ENCODE measurements around the gene CELF1.
"Not testable (repeated sequence)": the region's sequence is repeated elsewhere in the genome, so short reads cannot be mapped to it uniquely, and the experiment has no call there.

The CELF1 gene

DNA sequence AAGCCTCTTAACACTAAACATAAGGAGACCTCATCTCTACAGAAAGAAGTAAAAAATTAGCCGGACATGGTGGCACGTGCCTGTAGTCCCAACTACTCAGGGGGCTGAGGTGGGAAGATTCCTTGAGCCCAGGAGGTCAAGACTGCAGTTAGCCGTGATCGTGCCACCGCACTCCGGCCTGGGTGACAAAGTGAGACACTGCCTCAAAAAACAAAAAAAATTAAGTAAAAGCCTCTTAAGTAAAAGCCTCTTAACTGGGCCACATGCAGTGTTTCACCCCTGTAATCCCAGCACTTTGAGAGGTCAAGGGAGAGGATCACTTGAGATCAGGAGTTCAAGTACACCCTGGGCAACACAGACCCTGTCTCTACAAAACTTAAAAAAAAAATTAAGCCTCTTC is 25.7 kb downstream of the CELF1 start:
- Histone ChIP-seq H3K27me3 (ENCODE audit: insufficient read depth, insufficient read length) (no peaks in the 10 kb centered on the region), H3K9ac (ENCODE audit: insufficient read length, low read depth) (no peak overlapping the region), H3K9me3 (ENCODE audit: insufficient read depth, low read length) (no peaks in the 10 kb centered on the region), H3K4me3 (ENCODE audit: insufficient read length, low read depth) (no peak overlapping the region), H3K36me3 (ENCODE audit: insufficient read depth, insufficient read length, low read length) (peaks cover 24% of the 10 kb centered on the region), H3K4me1 (ENCODE audit: insufficient read depth, insufficient read length) (peaks cover 14% of the 10 kb centered on the region)
- DNase-seq (ENCODE audit: low read depth, low spot score) = no peak
- no peak for TF ChIP-seq YY1 (IDR thresholded peaks at IDR 0.05; ENCODE audit: insufficient read depth, insufficient read length)
- TF ChIP-seq ZNF274 (IDR thresholded peaks at IDR 0.05; ENCODE audit: low read depth, low read length) = no peak

DNA sequence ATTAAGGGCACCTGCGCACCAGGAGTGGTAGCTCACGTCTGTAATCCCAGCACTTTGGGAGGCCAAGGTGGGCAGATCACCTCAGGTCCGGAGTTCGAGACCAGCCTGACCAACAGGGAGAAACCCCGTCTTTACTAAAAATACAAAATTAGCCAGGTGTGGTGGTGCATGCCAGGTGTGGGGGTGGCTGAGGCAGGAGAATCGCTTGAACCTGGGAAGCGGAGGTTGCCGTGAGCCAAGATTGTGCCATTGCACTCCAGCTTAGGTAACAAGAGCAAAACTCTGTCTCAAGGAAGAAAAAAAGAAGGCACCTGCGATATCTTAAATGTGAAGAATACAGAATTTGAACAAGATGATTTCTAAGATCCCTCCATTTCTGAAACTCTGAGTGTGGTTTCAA is 26.9 kb downstream of the CELF1 start:
- peaks cover 14% of the 10 kb centered on the region for H3K4me1 ChIP-seq (ENCODE audit: insufficient read depth, insufficient read length)
- H3K36me3 ChIP-seq (ENCODE audit: insufficient read depth, insufficient read length, low read length) = peaks cover 21% of the 10 kb centered on the region
- DNase-seq (ENCODE audit: low read depth, low spot score); H3K27me3 ChIP-seq (ENCODE audit: insufficient read depth, insufficient read length); H3K4me3 ChIP-seq (ENCODE audit: insufficient read length, low read depth); H3K9ac ChIP-seq (ENCODE audit: insufficient read length, low read depth); H3K9me3 ChIP-seq (ENCODE audit: insufficient read depth, low read length): not testable (repeated sequence)

DNA sequence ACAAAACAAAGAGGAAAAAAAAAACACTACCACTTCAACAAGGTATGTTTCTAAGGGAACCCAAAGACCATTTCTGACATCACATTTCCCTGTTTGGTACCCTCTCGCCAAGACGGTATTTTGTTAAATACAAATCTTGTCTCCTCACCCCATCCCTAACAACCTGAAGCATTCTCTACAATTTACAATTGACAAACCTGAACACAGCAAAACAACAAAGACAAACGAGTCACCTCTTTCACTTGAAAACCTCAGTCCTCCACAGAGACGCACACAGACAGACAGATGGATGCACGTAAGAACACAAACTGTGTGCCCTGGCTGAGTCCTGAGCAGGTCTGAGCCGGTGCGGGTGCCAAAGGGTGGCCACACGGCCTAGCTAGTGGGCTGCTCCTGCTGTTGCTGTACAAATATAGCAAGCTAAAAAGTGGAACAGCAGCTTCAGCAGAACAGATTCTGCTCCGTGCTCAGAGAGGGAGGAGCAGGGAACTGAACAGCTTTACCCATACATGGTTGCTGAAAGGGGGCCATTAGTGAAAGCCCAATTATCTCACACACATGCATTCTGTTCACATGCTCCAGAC is 28.5 kb downstream of the CELF1 start:
- Histone ChIP-seq H3K27me3 (ENCODE audit: insufficient read depth, insufficient read length) (no peaks in the 10 kb centered on the region), H3K4me1 (ENCODE audit: insufficient read depth, insufficient read length) (peaks cover 14% of the 10 kb centered on the region), H3K9ac (ENCODE audit: insufficient read length, low read depth) (no peak overlapping the region), H3K9me3 (ENCODE audit: insufficient read depth, low read length) (no peaks in the 10 kb centered on the region), H3K36me3 (ENCODE audit: insufficient read depth, insufficient read length, low read length) (peaks cover 24% of the 10 kb centered on the region), H3K4me3 (ENCODE audit: insufficient read length, low read depth) (no peak overlapping the region)
- TF ChIP-seq ZNF274 (IDR thresholded peaks at IDR 0.05; ENCODE audit: low read depth, low read length) = no peak
- no peak for TF ChIP-seq YY1 (IDR thresholded peaks at IDR 0.05; ENCODE audit: insufficient read depth, insufficient read length)
- no peak for TF ChIP-seq SUZ12 (IDR thresholded peaks at IDR 0.05; ENCODE audit: extremely low read depth, insufficient read depth, insufficient read length)
- no peak for DNase-seq (ENCODE audit: low read depth, low spot score)

DNA sequence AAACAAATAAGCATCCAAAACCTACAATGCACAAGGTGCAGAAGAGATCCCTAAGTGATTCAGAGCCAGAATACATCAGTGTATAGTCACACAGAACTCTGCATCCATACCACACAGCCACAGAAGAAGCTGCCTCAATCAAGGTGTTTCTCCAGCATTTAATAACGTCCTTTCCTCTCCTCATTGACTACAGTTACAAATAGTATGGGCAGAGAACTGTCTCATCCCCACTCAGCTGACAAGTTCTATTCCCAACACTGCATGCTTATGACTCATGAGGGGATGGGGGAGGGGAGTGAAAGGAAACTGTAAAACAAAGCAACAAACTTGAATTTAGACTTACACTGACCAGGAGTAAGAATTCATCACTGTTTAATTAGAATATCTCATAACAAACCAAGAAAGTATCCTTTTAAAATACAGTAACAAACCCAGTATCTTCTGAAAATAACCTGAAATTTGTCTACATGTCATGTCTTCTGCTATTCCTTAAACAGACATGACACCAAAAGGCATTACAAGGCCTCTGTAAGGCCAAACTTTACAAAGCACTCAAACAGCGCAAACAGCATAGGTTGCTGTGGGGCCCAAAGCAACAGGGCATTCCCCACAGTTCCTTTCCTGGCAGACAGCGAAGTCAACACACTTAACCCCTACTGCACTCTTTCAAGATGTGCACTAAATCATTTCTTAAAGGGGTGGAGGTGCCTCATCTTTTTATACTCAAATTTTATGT is 29.3 kb downstream of the CELF1 start:
- H3K4me1 ChIP-seq (ENCODE audit: insufficient read depth, insufficient read length) = peaks cover 14% of the 10 kb centered on the region
- no peak for TF ChIP-seq SUZ12 (IDR thresholded peaks at IDR 0.05; ENCODE audit: extremely low read depth, insufficient read depth, insufficient read length)
- no peak for TF ChIP-seq ZNF274 (IDR thresholded peaks at IDR 0.05; ENCODE audit: low read depth, low read length)
- no peak for TF ChIP-seq YY1 (IDR thresholded peaks at IDR 0.05; ENCODE audit: insufficient read depth, insufficient read length)
- H3K9ac ChIP-seq (ENCODE audit: insufficient read length, low read depth) = no peak overlapping the region

DNA sequence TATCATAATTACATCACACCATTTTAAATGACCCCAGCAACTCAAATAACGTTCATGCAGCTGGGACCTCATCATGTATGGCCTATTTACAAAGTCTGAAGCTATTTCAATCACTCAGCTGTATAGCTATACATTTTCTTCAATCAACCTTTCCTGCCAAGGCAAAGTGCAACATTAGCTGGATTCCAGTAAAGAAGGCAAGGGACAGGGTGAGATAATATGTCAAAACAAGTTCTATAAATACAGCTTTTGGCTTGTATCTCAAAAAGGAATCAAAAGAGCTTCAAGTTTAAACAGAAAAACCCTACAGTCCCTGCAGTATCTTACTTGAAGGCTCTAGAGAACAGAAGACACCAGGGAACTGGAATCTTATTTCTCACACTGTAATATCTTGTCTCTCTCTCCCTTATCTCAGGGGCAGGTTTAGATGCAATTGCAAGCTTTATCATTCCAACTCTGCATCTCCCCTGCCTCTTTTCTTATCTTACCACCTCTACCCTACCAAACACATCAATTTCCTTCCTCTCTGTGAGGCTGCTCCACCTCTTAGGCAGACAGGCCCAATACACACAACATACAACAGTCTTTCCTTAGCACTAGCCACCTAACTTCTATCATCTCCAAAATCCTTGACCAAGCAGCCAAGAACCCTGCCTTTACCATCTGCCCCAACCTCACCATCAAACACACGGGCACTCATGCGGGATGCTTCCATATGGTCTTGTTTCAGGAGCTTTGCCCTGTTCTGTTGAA is 34.5 kb downstream of the CELF1 start:
- H3K27me3 ChIP-seq (ENCODE audit: insufficient read depth, insufficient read length) = no peaks in the 10 kb centered on the region
- no peaks in the 10 kb centered on the region for H3K9me3 ChIP-seq (ENCODE audit: insufficient read depth, low read length)
- H3K9ac ChIP-seq (ENCODE audit: insufficient read length, low read depth) = no peak overlapping the region
- no peak overlapping the region for H3K4me3 ChIP-seq (ENCODE audit: insufficient read length, low read depth)
- TF ChIP-seq YY1 (IDR thresholded peaks at IDR 0.05; ENCODE audit: insufficient read depth, insufficient read length) = no peak
- TF ChIP-seq SUZ12 (IDR thresholded peaks at IDR 0.05; ENCODE audit: extremely low read depth, insufficient read depth, insufficient read length) = no peak
- H3K36me3 ChIP-seq (ENCODE audit: insufficient read depth, insufficient read length, low read length) = peaks cover 17% of the 10 kb centered on the region
- DNase-seq (ENCODE audit: low read depth, low spot score) = no peak
- H3K4me1 ChIP-seq (ENCODE audit: insufficient read depth, insufficient read length) = peaks cover 9% of the 10 kb centered on the region

More for the DNA sequence above, 29.3 kb downstream of the CELF1 start:
- no peaks in the 10 kb centered on the region for H3K27me3 ChIP-seq (ENCODE audit: insufficient read depth, insufficient read length)
- no peak overlapping the region for H3K4me3 ChIP-seq (ENCODE audit: insufficient read length, low read depth)
- DNase-seq (ENCODE audit: low read depth, low spot score) = no peak
- H3K9me3 ChIP-seq (ENCODE audit: insufficient read depth, low read length) = no peaks in the 10 kb centered on the region
- H3K36me3 ChIP-seq (ENCODE audit: insufficient read depth, insufficient read length, low read length) = peaks cover 22% of the 10 kb centered on the region

DNA sequence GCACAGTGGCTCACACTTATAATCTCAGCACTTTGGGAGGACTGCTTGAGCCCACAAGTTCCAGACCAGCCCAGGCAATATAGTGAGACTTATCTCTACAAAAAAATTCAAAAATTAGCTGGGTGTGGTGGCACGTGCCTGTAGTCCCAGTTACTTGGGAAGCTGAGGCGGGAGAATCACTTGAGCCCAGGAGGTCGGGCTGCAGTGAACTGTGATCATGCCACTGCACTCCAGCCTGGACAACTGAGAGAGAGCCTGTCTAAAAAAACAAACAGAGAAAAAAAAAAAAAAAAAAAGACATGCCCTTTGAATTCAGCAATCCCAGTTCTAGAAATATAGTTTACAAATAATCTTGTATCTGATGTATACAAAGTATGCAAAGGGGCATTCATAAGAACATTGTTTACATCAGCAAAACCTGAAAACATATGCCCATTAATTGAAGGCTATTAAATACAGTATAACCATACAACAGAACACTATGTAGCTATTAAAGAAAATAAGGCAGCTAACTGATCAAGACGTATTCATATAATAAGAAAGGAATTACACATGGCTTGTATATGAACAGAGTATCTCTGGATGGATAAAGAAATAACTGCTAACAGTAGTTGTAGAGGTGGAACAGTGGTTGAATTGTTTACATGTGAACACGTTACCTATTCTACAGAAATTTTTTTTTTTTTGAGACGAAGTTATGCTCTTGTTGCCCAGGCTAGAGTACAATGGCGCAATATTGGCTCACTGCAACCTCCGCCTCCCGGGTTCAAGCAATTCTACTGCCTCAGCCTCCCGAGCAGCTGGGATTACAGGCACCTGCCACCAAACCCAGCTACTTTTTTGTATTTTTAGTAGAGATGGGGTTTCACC is 35.7 kb downstream of the CELF1 start:
- H3K9ac ChIP-seq (ENCODE audit: insufficient read length, low read depth) = no peak overlapping the region
- no peaks in the 10 kb centered on the region for H3K9me3 ChIP-seq (ENCODE audit: insufficient read depth, low read length)
- peaks cover 5% of the 10 kb centered on the region for H3K4me1 ChIP-seq (ENCODE audit: insufficient read depth, insufficient read length)
- peaks cover 17% of the 10 kb centered on the region for H3K36me3 ChIP-seq (ENCODE audit: insufficient read depth, insufficient read length, low read length)
- H3K27me3 ChIP-seq (ENCODE audit: insufficient read depth, insufficient read length) = no peaks in the 10 kb centered on the region
- H3K4me3 ChIP-seq (ENCODE audit: insufficient read length, low read depth) = no peak overlapping the region
- TF ChIP-seq SUZ12 (IDR thresholded peaks at IDR 0.05; ENCODE audit: extremely low read depth, insufficient read depth, insufficient read length) (no peak), ZNF274 (IDR thresholded peaks at IDR 0.05; ENCODE audit: low read depth, low read length) (no peak), YY1 (IDR thresholded peaks at IDR 0.05; ENCODE audit: insufficient read depth, insufficient read length) (no peak)
- DNase-seq (ENCODE audit: low read depth, low spot score) = no peak

DNA sequence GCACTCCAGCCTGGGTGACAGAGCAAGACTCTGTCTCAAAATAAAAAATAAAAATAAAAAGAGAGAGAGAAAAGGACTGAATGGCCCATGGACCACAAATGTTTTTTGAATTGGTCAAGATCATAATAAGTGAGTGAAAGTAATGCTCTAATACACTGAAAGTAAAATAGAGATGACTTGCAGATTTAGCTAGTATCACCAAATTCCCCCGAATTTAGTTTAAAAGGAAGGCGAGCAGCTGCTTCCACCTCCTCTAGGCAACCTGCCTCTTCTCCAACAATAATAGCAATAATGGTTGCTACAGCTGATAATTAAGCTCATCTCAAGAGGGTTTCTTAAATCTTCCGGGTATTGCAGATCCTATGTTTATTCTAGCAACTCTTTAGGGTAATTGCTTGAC is 36.8 kb downstream of the CELF1 start:
- Histone ChIP-seq H3K9me3 (ENCODE audit: insufficient read depth, low read length) (no peaks in the 10 kb centered on the region), H3K27me3 (ENCODE audit: insufficient read depth, insufficient read length) (no peaks in the 10 kb centered on the region), H3K9ac (ENCODE audit: insufficient read length, low read depth) (no peak overlapping the region), H3K4me3 (ENCODE audit: insufficient read length, low read depth) (no peak overlapping the region), H3K36me3 (ENCODE audit: insufficient read depth, insufficient read length, low read length) (peaks cover 17% of the 10 kb centered on the region), H3K4me1 (ENCODE audit: insufficient read depth, insufficient read length) (peaks cover 5% of the 10 kb centered on the region)
- DNase-seq (ENCODE audit: low read depth, low spot score) = no peak
- TF ChIP-seq SUZ12 (IDR thresholded peaks at IDR 0.05; ENCODE audit: extremely low read depth, insufficient read depth, insufficient read length) = no peak
- no peak for TF ChIP-seq ZNF274 (IDR thresholded peaks at IDR 0.05; ENCODE audit: low read depth, low read length)
- no peak for TF ChIP-seq YY1 (IDR thresholded peaks at IDR 0.05; ENCODE audit: insufficient read depth, insufficient read length)

All from NT2/D1 (cell line).